Measurements from ENCODE around the gene ACKR3. TPM values are rescaled to one million over a fixed set of nuclear protein-coding genes. Genes with fewer than 3 reads are reported as not detected.

Gene ACKR3
- total and polyA plus RNA-seq, 2 donors (not counting 1 experiment from before 2014, with no cell fraction given): 7.1 to 15.3 TPM

GRCh38 chr2:236572482-236572881, 2.9 kb downstream of the ACKR3 start:
- ATAC-seq (ENCODE audit: low read depth): no peak
- Histone ChIP-seq H3K4me2 (replicated peaks; ENCODE audit: low read depth, low read length, poor library complexity, severe bottlenecking) (no peak overlapping the region), H3K79me2 (ENCODE audit: control insufficient read depth, insufficient read depth, low read length) (peaks cover 2% of the 10 kb centered on the region), H3K27me3 (replicated peaks in 1 of 4; ENCODE audit: control extremely low read depth in 1 of 4, control insufficient read depth in 3 of 4, insufficient read depth in 4 of 4, low read length in 3 of 4) (no peaks in the 10 kb centered on the region), H3K27ac (ENCODE audit: low read length in 2 of 2) (no peak overlapping the region), H3K4me1 (ENCODE audit: control insufficient read depth in 2 of 2, insufficient read depth in 2 of 2, low read length in 2 of 2) (peaks cover 27 to 37% of the 10 kb centered on the region in 2 donors), H3K36me3 (replicated peaks in 1 of 2; ENCODE audit: control extremely low read depth in 1 of 2, control insufficient read depth in 1 of 2, extremely low read depth in 1 of 2, insufficient read depth in 2 of 2, low read length in 1 of 2) (no peaks in the 10 kb centered on the region), H2AFZ (ENCODE audit: insufficient read depth, low read depth, low read length, poor library complexity, severe bottlenecking) (no peak overlapping the region), H3K9ac (ENCODE audit: low read length) (no peak overlapping the region), H3K4me3 (ENCODE audit: control extremely low read depth in 1 of 5, extremely low read depth in 1 of 5, insufficient read depth in 1 of 5, low read depth in 2 of 5, low read length in 4 of 5) (no peak overlapping the region), H3K9me3 (ENCODE audit: control extremely low read depth in 1 of 3, control insufficient read depth in 2 of 3, insufficient read depth in 1 of 3, low read length in 2 of 3) (no peaks in the 10 kb centered on the region), H4K20me1 (ENCODE audit: control insufficient read depth, insufficient read depth, low read length, poor library complexity, severe bottlenecking) (peaks cover 3% of the 10 kb centered on the region)
- ChIA-PET CTCF (interaction anchor here (5.6 to 11.2 kb wide), 2 partner anchors 62 to 220 kb away, joined by 86 to 429 read pairs; a partner anchor contains a TSS), POLR2A (no interaction called here)
- Mint-ChIP-seq H3K27ac (no peak overlapping the region), H3K4me3 (no peak overlapping the region), H3K27me3 (no peaks in the 10 kb centered on the region), H3K9me3 (ENCODE audit: insufficient read depth) (no peaks in the 10 kb centered on the region), H3K4me1 (peaks cover 39% of the 10 kb centered on the region)
- intact Hi-C loops (cut with micrococcal nuclease): no loop called here
- WGBS (ENCODE audit: insufficient coverage): 91% methylated on average over 7 of the region's 9 CpGs
- no peak for DNase-seq
- TF ChIP-seq, protein P1, sequence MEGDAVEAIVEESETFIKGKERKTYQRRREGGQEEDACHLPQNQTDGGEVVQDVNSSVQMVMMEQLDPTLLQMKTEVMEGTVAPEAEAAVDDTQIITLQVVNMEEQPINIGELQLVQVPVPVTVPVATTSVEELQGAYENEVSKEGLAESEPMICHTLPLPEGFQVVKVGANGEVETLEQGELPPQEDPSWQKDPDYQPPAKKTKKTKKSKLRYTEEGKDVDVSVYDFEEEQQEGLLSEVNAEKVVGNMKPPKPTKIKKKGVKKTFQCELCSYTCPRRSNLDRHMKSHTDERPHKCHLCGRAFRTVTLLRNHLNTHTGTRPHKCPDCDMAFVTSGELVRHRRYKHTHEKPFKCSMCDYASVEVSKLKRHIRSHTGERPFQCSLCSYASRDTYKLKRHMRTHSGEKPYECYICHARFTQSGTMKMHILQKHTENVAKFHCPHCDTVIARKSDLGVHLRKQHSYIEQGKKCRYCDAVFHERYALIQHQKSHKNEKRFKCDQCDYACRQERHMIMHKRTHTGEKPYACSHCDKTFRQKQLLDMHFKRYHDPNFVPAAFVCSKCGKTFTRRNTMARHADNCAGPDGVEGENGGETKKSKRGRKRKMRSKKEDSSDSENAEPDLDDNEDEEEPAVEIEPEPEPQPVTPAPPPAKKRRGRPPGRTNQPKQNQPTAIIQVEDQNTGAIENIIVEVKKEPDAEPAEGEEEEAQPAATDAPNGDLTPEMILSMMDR (IDR thresholded peaks at IDR 0.05): no peak
- TF ChIP-seq EZH2 (IDR thresholded peaks at IDR 0.05; ENCODE audit: borderline replicate concordance, insufficient read depth, low read depth, low read length, poor library complexity, severe bottlenecking): no peak

- Histone ChIP-seq H3K4me3 (ENCODE audit: control extremely low read depth in 1 of 5, extremely low read depth in 1 of 5, insufficient read depth in 1 of 5, low read depth in 2 of 5, low read length in 4 of 5) (no peak overlapping the region), H3K27ac (ENCODE audit: low read length in 2 of 2) (no peak overlapping the region), H3K79me2 (ENCODE audit: control insufficient read depth, insufficient read depth, low read length) (peaks cover 2% of the 10 kb centered on the region), H3K4me2 (replicated peaks; ENCODE audit: low read depth, low read length, poor library complexity, severe bottlenecking) (no peak overlapping the region), H3K27me3 (replicated peaks in 1 of 4; ENCODE audit: control extremely low read depth in 1 of 4, control insufficient read depth in 3 of 4, insufficient read depth in 4 of 4, low read length in 3 of 4) (no peaks in the 10 kb centered on the region), H2AFZ (ENCODE audit: insufficient read depth, low read depth, low read length, poor library complexity, severe bottlenecking) (no peak overlapping the region), H3K36me3 (replicated peaks in 1 of 2; ENCODE audit: control extremely low read depth in 1 of 2, control insufficient read depth in 1 of 2, extremely low read depth in 1 of 2, insufficient read depth in 2 of 2, low read length in 1 of 2) (no peaks in the 10 kb centered on the region), H4K20me1 (ENCODE audit: control insufficient read depth, insufficient read depth, low read length, poor library complexity, severe bottlenecking) (peaks cover 3% of the 10 kb centered on the region), H3K9ac (ENCODE audit: low read length) (no peak overlapping the region), H3K4me1 (ENCODE audit: control insufficient read depth in 2 of 2, insufficient read depth in 2 of 2, low read length in 2 of 2) (peaks cover 27 to 31% of the 10 kb centered on the region in 2 donors), H3K9me3 (ENCODE audit: control extremely low read depth in 1 of 3, control insufficient read depth in 2 of 3, insufficient read depth in 1 of 3, low read length in 2 of 3) (no peaks in the 10 kb centered on the region)
- POLR2A ChIA-PET: no interaction called here
- ATAC-seq (ENCODE audit: low read depth): no peak
- Mint-ChIP-seq H3K4me3 (no peak overlapping the region), H3K4me1 (peaks cover 34% of the 10 kb centered on the region), H3K9me3 (ENCODE audit: insufficient read depth) (no peaks in the 10 kb centered on the region), H3K27ac (no peak overlapping the region), H3K27me3 (no peaks in the 10 kb centered on the region)
- CTCF ChIA-PET: interaction anchor here (5.6 to 11.2 kb wide), 2 partner anchors 63 to 221 kb away, joined by 86 to 429 read pairs; a partner anchor contains a TSS
- TF ChIP-seq, protein P1 (IDR thresholded peaks at IDR 0.05): no peak
- TF ChIP-seq EZH2 (IDR thresholded peaks at IDR 0.05; ENCODE audit: borderline replicate concordance, insufficient read depth, low read depth, low read length, poor library complexity, severe bottlenecking): no peak
- intact Hi-C loops (cut with micrococcal nuclease): no loop called here
- no peak for DNase-seq
- 94% methylated on average over 8 of the region's 12 CpGs for WGBS (ENCODE audit: insufficient coverage)
These were observed 3.7 kb downstream of the ACKR3 start for GRCh38 chr2:236573066-236573929.
